Stomach (tissue), 9 donors: ENCODE measurements around the gene RPL13. TPM values are rescaled to one million over a fixed set of nuclear protein-coding genes. Genes with fewer than 3 reads are reported as not detected.

Source experiments
- DNase-seq, 2 donors: peaks; one replicate each; pipeline versions ENCODE4 v3.0.0 to v3.0.0-alpha.2; 2013 to 2019
- H3K27ac ChIP-seq, 5 donors: fragments of 200-600 bp in 4 of 5; sonication (generic) in 4 of 5; one replicate each; pipeline ENCODE4 v1.5.1; 2013 to 2019; ENCODE audit warnings: mild to moderate bottlenecking in 1 of 5, moderate library complexity in 1 of 5
- H3K27me3 ChIP-seq, 3 donors: fragments of 200-600 bp; sonication (generic); one replicate each; pipeline ENCODE4 v1.5.1; 2017 to 2019; ENCODE audit warnings: mixed run types in 1 of 3
- H3K36me3 ChIP-seq, 4 donors: fragments of 200-600 bp; sonication (generic); 1 replicate in 3 of 4; 2 replicates in 1 of 4; pipeline ENCODE4 v1.5.1; 2016 to 2019
- H3K4me1 ChIP-seq, 4 donors: fragments of 200-600 bp; sonication (generic); one replicate each; pipeline ENCODE4 v1.5.1; 2016 to 2019
- H3K4me3 ChIP-seq, 4 donors: fragments of 200-600 bp; sonication (generic) in 3 of 4; one replicate each; pipeline ENCODE4 v1.5.1; 2016 to 2019; ENCODE audit warnings: mild to moderate bottlenecking in 1 of 4
- H3K9me3 ChIP-seq, 4 donors: fragments of 200-600 bp; sonication (generic); one replicate each; pipeline ENCODE4 v1.5.1; 2016 to 2019
- EP300 ChIP-seq: sonication (generic); formaldehyde crosslinking; IDR thresholded peaks from one replicate; pipeline ENCODE4 v1.6.1; 2017; ENCODE audit warnings: antibody characterized with exemption
- POLR2A ChIP-seq, 4 donors: fragments of 450-650 bp; IDR thresholded peaks; one replicate each; pipeline ENCODE4 v1.6.1; 2016; ENCODE audit warnings: antibody characterized with exemption in 4 of 4, control low read depth in 2 of 4, mild to moderate bottlenecking in 1 of 4, moderate library complexity in 1 of 4
- POLR2AphosphoS5 ChIP-seq, 3 donors: sonication (generic); formaldehyde crosslinking; IDR thresholded peaks; one replicate each; pipeline ENCODE4 v1.6.1; 2016; ENCODE audit warnings: antibody characterized with exemption in 3 of 3
- WGBS, 5 donors: extraction: QIAGEN DNeasy Blood & Tissue Kit in 3 of 5; methylation state at CpG; one replicate each; pipeline versions ENCODE4 v1.1.5 to v1.1.7; 2013 to 2018; 5-methylcytosine and 5-hydroxymethylcytosine counted together
- intact Hi-C: fragments of 100-400 bp; cut with DNase I; formaldehyde crosslinking; loops from one replicate; pipeline ENCODE4 v1.15.1; 2023; ENCODE audit warnings: low total_unique reads
- polyA plus RNA-seq, 3 donors: library from polyadenylated mRNA; stranded (reverse); fragments of 200-250 nt; gene quantifications; one replicate each; pipeline ENCODE4 v1.2.3, GENCODE V29; 2013
- small RNA-seq, 4 donors: library from RNA; depleted of rRNA; stranded (forward); fragments of <200 nt; gene quantifications; one replicate each; pipeline ENCODE3, GENCODE V24; 2016
- total RNA-seq, 5 donors: library from RNA; depleted of rRNA; stranded (reverse); fragments of >200 nt; gene quantifications; one replicate each; pipeline versions ENCODE4 v1.1.0 to v1.2.3, GENCODE V29; 2014 to 2016
- TF ChIP-seq, protein P1 (sequence below), 7 experiments: fragments of 450-650 bp in 4 of 7; fragments of 200-600 bp in 3 of 7; sonication (generic) in 3 of 7; IDR thresholded peaks; one replicate each; pipeline ENCODE4 v1.5.1; 2016 to 2019; ENCODE audit warnings: antibody characterized with exemption in 7 of 7, control low read depth in 2 of 7, mild to moderate bottlenecking in 1 of 7
- donor health status: healthy with polysubstance abuse.
- donor health status: Bipolar disorder and iron deficiency.
- donor health status: healthy.

Gene RPL13
- total and polyA plus RNA-seq, 8 donors: 2,053 to 10,054 (median 4,321) TPM

DNA sequence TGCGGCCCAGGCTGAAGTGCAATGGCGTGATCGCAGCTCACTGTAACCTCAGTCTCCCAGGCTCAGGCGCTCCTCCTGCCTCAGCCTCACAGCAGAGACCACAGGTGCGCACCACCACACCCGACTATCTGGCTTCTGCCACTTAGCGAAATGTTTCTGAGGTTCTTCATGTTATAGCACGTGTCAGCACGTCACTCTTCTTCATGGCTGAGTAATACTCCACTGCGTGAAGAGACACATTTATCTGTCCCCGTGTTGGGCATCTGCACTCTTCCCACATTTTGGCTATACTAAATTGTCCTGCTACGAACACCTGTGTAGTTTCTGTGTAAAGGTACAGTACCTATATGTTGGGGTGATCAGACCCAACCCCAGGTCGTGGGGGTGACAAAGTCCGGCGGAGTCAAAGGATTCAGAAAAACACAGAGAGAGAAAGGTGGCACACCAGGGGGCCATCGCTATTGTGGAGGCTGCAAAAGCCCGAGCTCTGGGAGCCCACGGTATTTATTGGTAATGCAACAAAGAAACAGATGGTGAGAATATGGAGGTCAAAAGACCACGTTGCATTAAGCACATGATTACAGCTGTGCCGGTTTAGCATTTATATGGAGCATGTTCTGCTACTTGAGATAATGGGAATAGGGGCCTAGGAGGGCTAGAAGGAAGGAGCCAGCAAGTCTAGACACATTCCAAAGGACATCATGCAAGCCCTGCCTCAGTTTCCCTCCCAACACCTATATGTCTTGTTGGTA is 52.1 kb downstream of the RPL13 start:
- no peak for DNase-seq
- Histone ChIP-seq H3K4me3 (no peak overlapping the region), H3K27me3 (peaks cover 0 to 66% (median 10%) of the 10 kb centered on the region in 3 donors), H3K36me3 (no peaks in the 10 kb centered on the region), H3K4me1 (peaks cover 0 to 5% (median 1%) of the 10 kb centered on the region in 4 donors), H3K9me3 (no peaks in the 10 kb centered on the region), H3K27ac (no peak overlapping the region)
- whole genome bisulfite sequencing, 5 donors: 83 to 89% (median 87%) methylated on average over 20 of the region's 20 CpGs
- intact Hi-C loops: no loop called here
- TF ChIP-seq, protein P1, sequence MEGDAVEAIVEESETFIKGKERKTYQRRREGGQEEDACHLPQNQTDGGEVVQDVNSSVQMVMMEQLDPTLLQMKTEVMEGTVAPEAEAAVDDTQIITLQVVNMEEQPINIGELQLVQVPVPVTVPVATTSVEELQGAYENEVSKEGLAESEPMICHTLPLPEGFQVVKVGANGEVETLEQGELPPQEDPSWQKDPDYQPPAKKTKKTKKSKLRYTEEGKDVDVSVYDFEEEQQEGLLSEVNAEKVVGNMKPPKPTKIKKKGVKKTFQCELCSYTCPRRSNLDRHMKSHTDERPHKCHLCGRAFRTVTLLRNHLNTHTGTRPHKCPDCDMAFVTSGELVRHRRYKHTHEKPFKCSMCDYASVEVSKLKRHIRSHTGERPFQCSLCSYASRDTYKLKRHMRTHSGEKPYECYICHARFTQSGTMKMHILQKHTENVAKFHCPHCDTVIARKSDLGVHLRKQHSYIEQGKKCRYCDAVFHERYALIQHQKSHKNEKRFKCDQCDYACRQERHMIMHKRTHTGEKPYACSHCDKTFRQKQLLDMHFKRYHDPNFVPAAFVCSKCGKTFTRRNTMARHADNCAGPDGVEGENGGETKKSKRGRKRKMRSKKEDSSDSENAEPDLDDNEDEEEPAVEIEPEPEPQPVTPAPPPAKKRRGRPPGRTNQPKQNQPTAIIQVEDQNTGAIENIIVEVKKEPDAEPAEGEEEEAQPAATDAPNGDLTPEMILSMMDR (IDR thresholded peaks at IDR 0.05): no peak
- TF ChIP-seq POLR2AphosphoS5 (IDR thresholded peaks at IDR 0.05): no peak
- no peak for TF ChIP-seq EP300
- TF ChIP-seq POLR2A (IDR thresholded peaks at IDR 0.05): no peak

DNA sequence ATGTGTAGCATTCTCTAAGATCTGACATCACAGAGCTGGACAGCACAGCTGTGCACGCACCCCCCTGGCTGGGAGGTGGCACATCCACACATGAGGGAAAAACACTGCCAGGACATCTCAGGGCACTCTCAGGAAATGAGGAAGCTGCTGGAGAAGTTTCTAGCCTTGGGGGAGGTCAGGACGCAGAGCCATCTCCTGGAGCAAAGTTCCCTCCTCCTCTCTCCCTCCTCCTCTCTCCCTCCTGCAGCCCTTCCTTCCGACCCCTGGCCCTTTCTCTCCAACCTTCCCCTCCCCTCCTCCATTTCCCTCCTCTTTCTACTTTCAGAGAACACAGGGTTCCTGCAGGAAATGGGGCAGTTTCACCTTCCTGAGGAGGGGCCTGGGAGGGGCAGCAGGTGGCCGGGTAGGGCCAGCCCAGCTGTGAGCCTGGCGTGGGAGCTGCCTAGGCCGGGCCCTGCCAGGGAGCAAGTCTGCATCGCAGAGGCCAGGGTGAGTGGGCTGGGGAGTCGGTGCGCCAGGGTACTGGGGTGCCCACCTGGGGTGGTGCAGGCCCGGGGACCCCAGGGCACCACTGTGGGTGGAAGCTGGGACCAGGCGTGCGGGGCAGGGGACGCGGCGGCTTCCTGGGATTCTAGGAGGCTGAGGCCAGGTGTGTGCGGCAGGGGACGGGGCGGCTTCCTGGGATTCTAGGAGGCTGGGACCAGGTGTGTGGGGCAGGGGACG is 52.9 kb downstream of the RPL13 start, which contains the start of gene DPEP1:
Gene DPEP1 (plus strand): TSS at position 412 of the 723 bp plus-strand sequence. CDS start 16,769 bp downstream, outside the sequence.
- TF ChIP-seq POLR2AphosphoS5 (IDR thresholded peaks at IDR 0.05) (no peak), POLR2A (IDR thresholded peaks at IDR 0.05) (no peak), EP300 (no peak)
- TF ChIP-seq, protein P1 (IDR thresholded peaks at IDR 0.05): no peak
- peaks cover 0 to 69% (median 10%) of the 10 kb centered on the region in 3 donors for H3K27me3 ChIP-seq
- H3K36me3 ChIP-seq: no peaks in the 10 kb centered on the region
- no peak within 1 kb of the TSS for H3K4me3 ChIP-seq
- H3K4me1 ChIP-seq: peaks cover 0 to 5% (median 1%) of the 10 kb centered on the region in 4 donors
- WGBS, 5 donors: 61 to 72% (median 67%) methylated on average over 14 to 19 of the region's 19 CpGs
- no peaks in the 10 kb centered on the region for H3K9me3 ChIP-seq
- no peak within 1 kb of the TSS for H3K27ac ChIP-seq
- DNase-seq: peak in 1 of 2 donors; percentile 51
- intact Hi-C loops: no loop called here

DNA sequence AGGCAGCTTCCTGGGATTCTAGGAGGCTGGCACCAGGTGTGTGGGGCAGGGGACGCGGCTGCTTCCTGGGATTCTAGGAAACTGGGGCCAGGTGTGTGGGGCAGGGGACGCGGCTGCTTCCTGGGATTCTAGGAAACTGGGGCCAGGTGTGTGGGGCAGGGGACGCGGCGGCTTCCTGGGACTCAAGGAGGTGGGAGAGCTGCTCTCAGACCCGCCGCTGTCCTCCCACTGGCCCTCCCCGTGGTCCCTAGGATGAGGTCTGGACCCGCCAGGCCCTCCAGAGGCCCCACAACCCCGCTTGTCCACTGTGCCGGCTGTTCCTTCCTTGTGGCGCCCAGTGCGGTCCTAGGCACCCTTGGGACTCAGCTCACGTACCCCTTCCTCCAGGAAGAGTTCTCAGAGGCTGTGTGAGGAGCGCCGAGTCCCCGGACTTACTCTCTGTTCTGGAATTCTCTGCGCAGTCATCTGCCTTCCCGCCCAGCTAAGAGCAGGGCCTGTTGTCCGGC is 53.5 kb downstream of the RPL13 start:
- TF ChIP-seq POLR2A (IDR thresholded peaks at IDR 0.05) (no peak), POLR2AphosphoS5 (IDR thresholded peaks at IDR 0.05) (no peak), EP300 (no peak)
- TF ChIP-seq, protein P1 (IDR thresholded peaks at IDR 0.05): no peak
- DNase-seq: no peak
- 83 to 92% (median 90%) methylated on average over 11 to 22 of the region's 22 CpGs for WGBS, 5 donors
- Histone ChIP-seq H3K27ac (no peak overlapping the region), H3K36me3 (no peaks in the 10 kb centered on the region), H3K4me1 (peaks cover 0 to 5% (median 1%) of the 10 kb centered on the region in 4 donors), H3K9me3 (no peaks in the 10 kb centered on the region), H3K27me3 (peaks cover 0 to 73% (median 10%) of the 10 kb centered on the region in 3 donors), H3K4me3 (no peak overlapping the region)
- intact Hi-C loops: no loop called here

Small RNA genes lying within 50 kb of the gene (small RNA-seq; reads per million reads assigned to genes)
- gene SNORD68: 0 reads per million in 4 donors

Other genes with a start within 250 kb of the RPL13 start
- gene ANKRD11, start 70.1 kb upstream of the RPL13 start, total RNA-seq: 100 to 1,000 TPM in 4 of 5 donors, 10 to 100 TPM in 1; 60.2 to 350 (median 136) TPM
- gene ANKRD11, start 70.1 kb upstream of the RPL13 start, polyA plus RNA-seq: 10 to 100 TPM; 25.4 to 39.0 (median 38.8) TPM
- gene SPG7, start 52.3 kb upstream of the RPL13 start, total RNA-seq: 100 to 1,000 TPM; 150 to 363 (median 174) TPM
- 10 to 100 TPM; 30.0 to 77.2 (median 32.2) TPM for gene SPG7, start 52.3 kb upstream of the RPL13 start, polyA plus RNA-seq
- gene CPNE7, start 15.1 kb downstream of the RPL13 start, total RNA-seq: 1 to 10 TPM in 4 of 5 donors, not detected in 1; 1.6 to 6.2 (median 1.9) TPM
- gene CPNE7, start 15.1 kb downstream of the RPL13 start, polyA plus RNA-seq: 1 to 10 TPM in 2 of 3 donors, under 1 TPM in 1; 0.92 to 3.8 (median 1.3) TPM
- gene DPEP1, start 53.0 kb downstream of the RPL13 start, total RNA-seq: 10 to 100 TPM in 1 of 5 donors, 1 to 10 TPM in 1, under 1 TPM in 1, not detected in 2; 0.58 to 12.3 (median 4.8) TPM
- 1 to 10 TPM in 1 of 3 donors, under 1 TPM in 2; 0.23 to 1.4 (median 0.62) TPM for gene DPEP1, start 53.0 kb downstream of the RPL13 start, polyA plus RNA-seq
- gene CHMP1A, start 97.0 kb downstream of the RPL13 start, total RNA-seq: 100 to 1,000 TPM in 1 of 5 donors, 10 to 100 TPM in 4; 20.1 to 146 (median 61.7) TPM
- gene CHMP1A, start 97.0 kb downstream of the RPL13 start, polyA plus RNA-seq: 100 to 1,000 TPM in 1 of 3 donors, 10 to 100 TPM in 2; 56.4 to 106 (median 62.1) TPM
- 100 to 1,000 TPM in 1 of 5 donors, 10 to 100 TPM in 2, 1 to 10 TPM in 2; 3.2 to 181 (median 12.3) TPM for gene SPATA33, start 97.2 kb downstream of the RPL13 start, total RNA-seq
- gene SPATA33, start 97.2 kb downstream of the RPL13 start, polyA plus RNA-seq: 10 to 100 TPM in 1 of 3 donors, 1 to 10 TPM in 2; 6.4 to 21.2 (median 9.9) TPM
- 100 to 1,000 TPM in 3 of 5 donors, 10 to 100 TPM in 2; 40.9 to 256 (median 133) TPM for gene CDK10, start 126.0 kb downstream of the RPL13 start, total RNA-seq
- 100 to 1,000 TPM in 1 of 3 donors, 10 to 100 TPM in 2; 60.0 to 106 (median 67.1) TPM for gene CDK10, start 126.0 kb downstream of the RPL13 start, polyA plus RNA-seq
- gene SPATA2L, start 141.0 kb downstream of the RPL13 start, total RNA-seq: 10 to 100 TPM in 3 of 5 donors, 1 to 10 TPM in 1, not detected in 1; 9.7 to 41.4 (median 32.3) TPM
- gene SPATA2L, start 141.0 kb downstream of the RPL13 start, polyA plus RNA-seq: 10 to 100 TPM; 10.6 to 12.8 (median 12.2) TPM
- 10 to 100 TPM in 2 of 5 donors, 1 to 10 TPM in 3; 2.7 to 43.2 (median 4.3) TPM for gene VPS9D1, start 160.2 kb downstream of the RPL13 start, total RNA-seq
- 10 to 100 TPM in 2 of 3 donors, 1 to 10 TPM in 1; 6.3 to 23.7 (median 11.4) TPM for gene VPS9D1, start 160.2 kb downstream of the RPL13 start, polyA plus RNA-seq
- 100 to 1,000 TPM in 3 of 5 donors, 10 to 100 TPM in 2; 27.2 to 418 (median 105) TPM for gene ZNF276, start 160.9 kb downstream of the RPL13 start, total RNA-seq
- 10 to 100 TPM; 11.0 to 24.5 (median 13.6) TPM for gene ZNF276, start 160.9 kb downstream of the RPL13 start, polyA plus RNA-seq